HepG2 (cell line): ENCODE data around the gene SPTBN2. TPM values are rescaled to one million over a fixed set of nuclear protein-coding genes. Genes with fewer than 3 reads are reported as not detected.

ENCODE experiments used
- ARID2 ChIP-seq: sonication (generic); formaldehyde crosslinking; IDR thresholded peaks from 2 replicates; pipeline ENCODE4 v1.8.1; 2022; ENCODE audit warnings: mild to moderate bottlenecking, missing genetic modification reagents, borderline replicate concordance
- ESRRA ChIP-seq: sonication (generic); formaldehyde crosslinking; IDR thresholded peaks from 2 replicates; pipeline ENCODE4 v1.5.1; 2020; ENCODE audit warnings: mild to moderate bottlenecking, low read depth, missing genetic modification reagents
- FOXC1 ChIP-seq: sonication (generic); formaldehyde crosslinking; IDR thresholded peaks from 2 replicates; pipeline ENCODE4 v1.8.0; 2022; ENCODE audit warnings: mild to moderate bottlenecking, missing genetic modification reagents, borderline replicate concordance
- FOXO4 ChIP-seq: sonication (generic); formaldehyde crosslinking; conservative IDR thresholded peaks from 2 replicates; pipeline ENCODE4 v1.8.1; 2023; ENCODE audit warnings: missing genetic modification reagents
- ISX ChIP-seq: sonication (generic); formaldehyde crosslinking; conservative IDR thresholded peaks from 2 replicates; pipeline ENCODE4 v1.5.0; 2020; ENCODE audit warnings: missing genetic modification reagents
- ONECUT2 ChIP-seq: sonication (generic); formaldehyde crosslinking; IDR thresholded peaks from 2 replicates; pipeline ENCODE4 v1.4.0; 2020; ENCODE audit warnings: missing genetic modification reagents
- PAWR ChIP-seq: sonication (generic); formaldehyde crosslinking; IDR thresholded peaks from 2 replicates; pipeline ENCODE4 v1.4.0; 2020; ENCODE audit warnings: missing genetic modification reagents, mild to moderate bottlenecking, borderline replicate concordance
- POLR2A ChIP-seq, 2 experiments: IDR thresholded peaks; 2 replicates each; pipeline ENCODE4 v1.6.1; 2011; ENCODE audit warnings: low read depth in 2 of 2, low read length in 2 of 2, mild to moderate bottlenecking in 1 of 2, moderate library complexity in 1 of 2; ENCODE audit not compliant: insufficient read depth in 1 of 2
- PRMT3 ChIP-seq: sonication (generic); formaldehyde crosslinking; IDR thresholded peaks from 2 replicates; pipeline ENCODE4 v1.8.1; 2022; ENCODE audit warnings: low read depth, mild to moderate bottlenecking, moderate library complexity, missing genetic modification reagents, borderline replicate concordance
- SOX13 ChIP-seq, 3 experiments: fragments of 450-650 bp in 1 of 3; sonication (generic) in 1 of 3; formaldehyde crosslinking in 1 of 3; IDR thresholded peaks in 2 of 3; conservative IDR thresholded peaks in 1 of 3; 2 replicates each; pipeline versions ENCODE4 v1.5.0 to v1.6.1; 2016 to 2020; ENCODE audit warnings: antibody characterized with exemption in 1 of 3, mild to moderate bottlenecking in 1 of 3, missing compliant biosample characterization in 1 of 3, missing genetic modification reagents in 1 of 3, moderate library complexity in 1 of 3
- STAG1 ChIP-seq: sonication (generic); formaldehyde crosslinking; IDR thresholded peaks from 2 replicates; pipeline ENCODE4 v1.4.0; 2020; ENCODE audit warnings: missing genetic modification reagents
- TCF7L2 ChIP-seq: IDR thresholded peaks from 2 replicates; pipeline ENCODE4 v1.6.1; 2011; ENCODE audit warnings: mild to moderate bottlenecking, low read depth, low read length, moderate library complexity
- THAP11 ChIP-seq: IDR thresholded peaks from 2 replicates; pipeline ENCODE4 v1.6.1; 2016; ENCODE audit warnings: missing biosample characterization, missing genetic modification reagents
- ZNF280B ChIP-seq: sonication (generic); formaldehyde crosslinking; IDR thresholded peaks from 2 replicates; pipeline ENCODE4 v1.5.0; 2020; ENCODE audit warnings: missing genetic modification reagents, mild to moderate bottlenecking, borderline replicate concordance
- ZNF382 ChIP-seq: sonication (generic); formaldehyde crosslinking; IDR thresholded peaks from 2 replicates; pipeline ENCODE4 v1.5.0; 2020; ENCODE audit warnings: missing genetic modification reagents, mild to moderate bottlenecking, borderline replicate concordance
- ZNF781 ChIP-seq: sonication (generic); formaldehyde crosslinking; IDR thresholded peaks from 2 replicates; pipeline ENCODE4 v1.5.1; 2020; ENCODE audit warnings: borderline replicate concordance, mild to moderate bottlenecking, missing genetic modification reagents; ENCODE audit errors: not compliant biosample characterization
- ZNF816 ChIP-seq: sonication (generic); formaldehyde crosslinking; IDR thresholded peaks from 2 replicates; pipeline ENCODE4 v1.8.0; 2022; ENCODE audit warnings: missing genetic modification reagents, mild to moderate bottlenecking, borderline replicate concordance
- ZSCAN21 ChIP-seq: sonication (generic); formaldehyde crosslinking; IDR thresholded peaks from 2 replicates; pipeline ENCODE4 v1.8.0; 2022; ENCODE audit warnings: mild to moderate bottlenecking, missing genetic modification reagents, moderate library complexity, borderline replicate concordance
- polyA plus RNA-seq, 8 experiments: library from polyadenylated mRNA; depleted of rRNA in 3 of 8; stranded (reverse) in 7 of 8; unstranded in 1 of 8; fragments of >200 nt; fragmentation: Illumina TruSeq in 4 of 8; extraction: Trizol in 4 of 8; gene quantifications; 2 replicates each; pipeline versions ENCODE4 v1.2.1 to v1.2.3, GENCODE V29; 2011 to 2016; ENCODE audit warnings: low read depth in 4 of 8, missing spikeins in 1 of 8, mixed read lengths in 1 of 8; ENCODE audit not compliant: insufficient read depth in 1 of 8
- total RNA-seq, 5 experiments: library from RNA; depleted of rRNA; stranded (reverse); fragments of >200 nt; fragmentation: Illumina TruSeq; extraction: Trizol; gene quantifications; 2 replicates each; pipeline ENCODE4 v1.2.3, GENCODE V29; 2016; ENCODE audit warnings: low read depth in 1 of 5
- TF ChIP-seq, protein P1 (sequence below): sonication (generic); formaldehyde crosslinking; IDR thresholded peaks from 2 replicates; pipeline ENCODE4 v1.5.1; 2020; ENCODE audit warnings: missing genetic modification reagents, mild to moderate bottlenecking, borderline replicate concordance
- TF ChIP-seq, protein P2 (sequence below): sonication (generic); formaldehyde crosslinking; IDR thresholded peaks from 2 replicates; pipeline ENCODE4 v1.5.0; 2020; ENCODE audit warnings: missing genetic modification reagents
- TF ChIP-seq, protein P3 (sequence below): sonication (generic); formaldehyde crosslinking; IDR thresholded peaks from 2 replicates; pipeline ENCODE4 v1.4.0; 2020; ENCODE audit warnings: missing genetic modification reagents
- TF ChIP-seq, protein P4 (sequence below): sonication (generic); formaldehyde crosslinking; IDR thresholded peaks from 2 replicates; pipeline ENCODE4 v1.4.0; 2020; ENCODE audit warnings: missing genetic modification reagents

Gene SPTBN2
- total and polyA plus RNA-seq, 2 of the 13 experiments (the other 11 are each of a cell fraction or from before 2014, with no cell fraction given): 0.65 to 4.0 TPM

DNA sequence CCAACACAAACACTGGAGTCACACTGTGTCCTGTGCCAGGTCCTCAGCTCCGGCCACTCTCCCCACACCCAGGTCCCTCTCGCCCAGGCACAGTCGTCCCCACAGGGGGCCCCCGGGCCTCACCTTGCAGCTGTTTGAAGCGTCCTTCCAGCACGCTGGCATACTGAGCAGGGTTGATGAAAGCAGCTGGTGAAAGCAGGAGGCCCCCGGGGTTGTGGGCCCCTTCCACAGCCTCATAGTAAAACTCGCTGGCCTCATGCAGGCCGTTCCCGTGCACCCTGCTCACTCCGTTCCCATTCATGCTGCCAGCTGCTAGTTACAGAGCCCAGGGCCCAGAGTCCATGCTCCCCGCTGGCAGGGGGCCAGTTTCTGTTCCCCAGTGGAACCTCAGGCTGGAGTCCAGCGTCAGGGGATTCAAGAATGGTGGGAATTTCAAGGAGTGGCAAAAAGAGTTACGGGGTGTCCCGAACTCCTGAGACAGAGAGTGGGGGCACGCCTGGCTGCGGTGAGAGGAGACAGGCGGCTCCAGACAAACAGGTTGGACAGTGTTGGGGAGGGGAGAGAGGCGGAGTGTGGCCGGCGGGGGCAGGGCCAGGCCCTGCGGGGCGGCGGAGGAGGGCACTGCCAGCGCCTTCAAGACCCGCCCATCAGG, 10.6 kb downstream of the SPTBN2 start (continued):
- TF ChIP-seq STAG1 (CRISPR knock-in tag) (peak; percentile 45), ONECUT2 (CRISPR knock-in tag) (no peak), ZNF816 (CRISPR knock-in tag) (no peak), ESRRA (CRISPR knock-in tag) (no peak), ISX (CRISPR knock-in tag) (no peak), ZNF781 (CRISPR knock-in tag) (no peak), PAWR (CRISPR knock-in tag) (no peak), FOXC1 (CRISPR knock-in tag) (peak; percentile 31; the same call in 1 of the 2 replicates), THAP11 (CRISPR knock-in tag) (0 out of 2 replicates have a peak, but pooled peaks have one; percentile 23), ARID2 (CRISPR knock-in tag) (no peak), ZSCAN21 (CRISPR knock-in tag) (0 out of 2 replicates have a peak, but pooled peaks have one; percentile 42), SOX13 (IDR thresholded peaks at IDR 0.05) (no peak), SOX13 (CRISPR knock-in tag; conservative IDR thresholded peaks at IDR 0.05 in 1 of 2, IDR thresholded peaks at IDR 0.05 in 1 of 2) (no peak), POLR2A (IDR thresholded peaks at IDR 0.05; ENCODE audit: insufficient read depth in 1 of 2, low read depth in 2 of 2, low read length in 2 of 2) (peak in 1 of 2 experiments; percentile 37; a peak in 1 of 4 replicates), ZNF382 (no peak), TCF7L2 (no peak), FOXO4 (CRISPR knock-in tag) (0 out of 2 replicates have a peak, but pooled peaks have one; percentile 56), PRMT3 (CRISPR knock-in tag) (no peak), ZNF280B (no peak)
- TF ChIP-seq, protein P1, sequence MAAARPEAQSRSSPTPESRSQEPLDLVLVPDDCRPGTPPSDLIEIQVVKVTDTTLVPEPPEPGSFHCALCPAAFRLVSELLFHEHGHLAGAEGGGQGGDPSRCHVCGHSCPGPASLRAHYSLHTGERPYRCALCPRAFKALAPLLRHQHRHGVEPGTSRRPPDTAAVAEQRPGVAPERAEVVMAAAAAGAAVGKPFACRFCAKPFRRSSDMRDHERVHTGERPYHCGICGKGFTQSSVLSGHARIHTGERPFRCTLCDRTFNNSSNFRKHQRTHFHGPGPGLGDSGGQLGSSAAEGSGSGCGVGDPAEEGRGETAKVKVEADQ: no peak
- TF ChIP-seq, protein P2, sequence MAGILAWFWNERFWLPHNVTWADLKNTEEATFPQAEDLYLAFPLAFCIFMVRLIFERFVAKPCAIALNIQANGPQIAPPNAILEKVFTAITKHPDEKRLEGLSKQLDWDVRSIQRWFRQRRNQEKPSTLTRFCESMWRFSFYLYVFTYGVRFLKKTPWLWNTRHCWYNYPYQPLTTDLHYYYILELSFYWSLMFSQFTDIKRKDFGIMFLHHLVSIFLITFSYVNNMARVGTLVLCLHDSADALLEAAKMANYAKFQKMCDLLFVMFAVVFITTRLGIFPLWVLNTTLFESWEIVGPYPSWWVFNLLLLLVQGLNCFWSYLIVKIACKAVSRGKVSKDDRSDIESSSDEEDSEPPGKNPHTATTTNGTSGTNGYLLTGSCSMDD: no peak
- TF ChIP-seq, protein P3, sequence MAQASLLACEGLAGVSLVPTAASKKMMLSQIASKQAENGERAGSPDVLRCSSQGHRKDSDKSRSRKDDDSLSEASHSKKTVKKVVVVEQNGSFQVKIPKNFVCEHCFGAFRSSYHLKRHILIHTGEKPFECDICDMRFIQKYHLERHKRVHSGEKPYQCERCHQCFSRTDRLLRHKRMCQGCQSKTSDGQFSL (CRISPR knock-in tag): no peak
- TF ChIP-seq, protein P4, sequence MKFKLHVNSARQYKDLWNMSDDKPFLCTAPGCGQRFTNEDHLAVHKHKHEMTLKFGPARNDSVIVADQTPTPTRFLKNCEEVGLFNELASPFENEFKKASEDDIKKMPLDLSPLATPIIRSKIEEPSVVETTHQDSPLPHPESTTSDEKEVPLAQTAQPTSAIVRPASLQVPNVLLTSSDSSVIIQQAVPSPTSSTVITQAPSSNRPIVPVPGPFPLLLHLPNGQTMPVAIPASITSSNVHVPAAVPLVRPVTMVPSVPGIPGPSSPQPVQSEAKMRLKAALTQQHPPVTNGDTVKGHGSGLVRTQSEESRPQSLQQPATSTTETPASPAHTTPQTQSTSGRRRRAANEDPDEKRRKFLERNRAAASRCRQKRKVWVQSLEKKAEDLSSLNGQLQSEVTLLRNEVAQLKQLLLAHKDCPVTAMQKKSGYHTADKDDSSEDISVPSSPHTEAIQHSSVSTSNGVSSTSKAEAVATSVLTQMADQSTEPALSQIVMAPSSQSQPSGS: no peak
